Mesenchymal stem cell (in vitro differentiated cells and primary cell): Measurements from ENCODE around the gene CRACR2A.

Experiments
- DNase-seq: peaks from one replicate; pipeline ENCODE4 v3.0.0-alpha.2; 2013
- H2AFZ ChIP-seq: one replicate; pipeline ENCODE4 v1.6.1; 2013; ENCODE audit warnings: low read depth, mild to moderate bottlenecking, control low read depth, inconsistent platforms, low read length, moderate library complexity
- H2AK5ac ChIP-seq: 2 replicates; pipeline ENCODE4 v1.6.1; 2013; ENCODE audit warnings: low read length, moderate library complexity, mild to moderate bottlenecking, inconsistent platforms; ENCODE audit not compliant: severe bottlenecking
- H2BK120ac ChIP-seq: one replicate; pipeline ENCODE4 v1.6.1; 2013; ENCODE audit warnings: low read depth, mild to moderate bottlenecking, inconsistent platforms, low read length, moderate library complexity
- H2BK12ac ChIP-seq, 2 experiments: one replicate each; pipeline ENCODE4 v1.6.1; 2013; ENCODE audit warnings: inconsistent platforms in 2 of 2, low read length in 2 of 2, mild to moderate bottlenecking in 2 of 2, moderate library complexity in 2 of 2, control low read depth in 1 of 2
- H2BK15ac ChIP-seq: one replicate; pipeline ENCODE4 v1.6.1; 2013; ENCODE audit warnings: mild to moderate bottlenecking, low read depth, inconsistent platforms; ENCODE audit not compliant: poor library complexity, severe bottlenecking
- H2BK5ac ChIP-seq: 2 replicates; pipeline ENCODE4 v1.6.1; 2013; ENCODE audit warnings: low read depth, mild to moderate bottlenecking, low read length, control low read depth, inconsistent platforms; ENCODE audit not compliant: poor library complexity, severe bottlenecking
- H3K14ac ChIP-seq, 2 experiments: one replicate each; pipeline ENCODE4 v1.6.1; 2013; ENCODE audit warnings: inconsistent platforms in 2 of 2, low read length in 2 of 2, control low read depth in 1 of 2, mild to moderate bottlenecking in 1 of 2, moderate library complexity in 1 of 2
- H3K18ac ChIP-seq, 2 experiments: one replicate each; pipeline ENCODE4 v1.6.1; 2013; ENCODE audit warnings: inconsistent platforms in 2 of 2, low read length in 2 of 2, control low read depth in 1 of 2, low read depth in 1 of 2, mild to moderate bottlenecking in 1 of 2
- H3K23ac ChIP-seq, 2 experiments: one replicate each; pipeline ENCODE4 v1.6.1; 2013; ENCODE audit warnings: inconsistent platforms in 2 of 2, low read length in 2 of 2, mild to moderate bottlenecking in 2 of 2, moderate library complexity in 2 of 2, control low read depth in 1 of 2
- H3K27ac ChIP-seq: 2 replicates; pipeline ENCODE4 v1.5.1; 2013; ENCODE audit warnings: mild to moderate bottlenecking, moderate library complexity, low read length, control low read depth, inconsistent platforms; ENCODE audit not compliant: poor library complexity, severe bottlenecking
- H3K27me3 ChIP-seq, 2 experiments: 2 replicates each; pipeline versions ENCODE4 v1.6.1 to v1.7.0; 2013; ENCODE audit warnings: low read length in 2 of 2, mild to moderate bottlenecking in 2 of 2, moderate library complexity in 2 of 2, control low read depth in 1 of 2, inconsistent platforms in 1 of 2; ENCODE audit not compliant: control insufficient read depth in 1 of 2, insufficient read depth in 1 of 2
- H3K36me3 ChIP-seq, 2 experiments: 2 replicates each; pipeline versions ENCODE4 v1.6.1 to v1.7.0; 2013; ENCODE audit warnings: low read length in 2 of 2, control low read depth in 1 of 2, inconsistent platforms in 1 of 2, low read depth in 1 of 2, mild to moderate bottlenecking in 1 of 2; ENCODE audit not compliant: insufficient read depth in 2 of 2, control insufficient read depth in 1 of 2
- H3K4ac ChIP-seq, 2 experiments: one replicate each; pipeline ENCODE4 v1.6.1; 2013; ENCODE audit warnings: inconsistent platforms in 2 of 2, low read length in 2 of 2, mild to moderate bottlenecking in 2 of 2, moderate library complexity in 2 of 2, control low read depth in 1 of 2, low read depth in 1 of 2
- H3K4me1 ChIP-seq: 2 replicates; pipeline ENCODE4 v1.6.1; 2013; ENCODE audit warnings: low read depth, low read length, control low read depth; ENCODE audit not compliant: control insufficient read depth, insufficient read depth
- H3K4me2 ChIP-seq: 2 replicates; pipeline ENCODE4 v1.6.1; 2013; ENCODE audit warnings: low read length, mild to moderate bottlenecking, inconsistent platforms; ENCODE audit not compliant: poor library complexity, severe bottlenecking
- H3K4me3 ChIP-seq, 2 experiments: 2 replicates each; pipeline versions ENCODE4 v1.5.1 to v1.7.0; 2013; ENCODE audit warnings: low read length in 2 of 2, mild to moderate bottlenecking in 2 of 2, control low read depth in 1 of 2, low read depth in 1 of 2; ENCODE audit not compliant: insufficient read depth in 1 of 2
- H3K79me1 ChIP-seq: replicated peaks from 2 replicates; pipeline ENCODE4 v1.6.1; 2013; ENCODE audit warnings: mild to moderate bottlenecking, control low read depth, low read length, inconsistent platforms; ENCODE audit not compliant: poor library complexity, severe bottlenecking
- H3K9ac ChIP-seq: 2 replicates; pipeline ENCODE4 v1.7.0; 2013; ENCODE audit warnings: mild to moderate bottlenecking, low read length, moderate library complexity
- H3K9me3 ChIP-seq: 2 replicates; pipeline ENCODE4 v1.7.0; 2013; ENCODE audit warnings: mild to moderate bottlenecking, low read length; ENCODE audit not compliant: control insufficient read depth
- H4K8ac ChIP-seq: one replicate; pipeline ENCODE4 v1.6.1; 2013; ENCODE audit warnings: inconsistent platforms, mild to moderate bottlenecking, low read length, moderate library complexity
- H4K91ac ChIP-seq: one replicate; pipeline ENCODE4 v1.6.1; 2013; ENCODE audit warnings: mild to moderate bottlenecking, low read length, inconsistent platforms
- WGBS: methylation state at CpG from one replicate; pipeline ENCODE4 v1.1.7; 2013; ENCODE audit warnings: mixed read lengths; 5-methylcytosine and 5-hydroxymethylcytosine counted together

CRACR2A gene

GRCh38 chr12:3622822-3623690, 129.9 kb downstream of the CRACR2A start:
- Histone ChIP-seq H3K4ac (no peak overlapping the region), H3K9me3 (no peaks in the 10 kb centered on the region), H2AK5ac (no peak overlapping the region), H2BK5ac (no peak overlapping the region), H3K14ac (no peak overlapping the region), H2BK120ac (no peak overlapping the region), H2BK12ac (no peak overlapping the region), H3K4me1 (no peaks in the 10 kb centered on the region), H3K27ac (no peak overlapping the region), H3K23ac (no peak overlapping the region), H3K36me3 (peaks cover 0 to 9% of the 10 kb centered on the region in 2 experiments), H3K27me3 (no peaks in the 10 kb centered on the region), H2BK15ac (no peak overlapping the region), H4K91ac (no peak overlapping the region), H2AFZ (no peak overlapping the region), H3K18ac (no peak overlapping the region), H3K9ac (no peak overlapping the region), H4K8ac (no peak overlapping the region), H3K4me3 (no peak overlapping the region), H3K4me2 (no peak overlapping the region), H3K79me1 (no peaks in the 10 kb centered on the region)
- no peak for DNase-seq
- 89% methylated on average over 18 of the region's 18 CpGs for WGBS

- Histone ChIP-seq H3K14ac (no peak overlapping the region), H2BK120ac (no peak overlapping the region), H3K79me1 (no peaks in the 10 kb centered on the region), H3K4ac (no peak overlapping the region), H3K18ac (no peak overlapping the region), H4K91ac (no peak overlapping the region), H3K23ac (no peak overlapping the region), H2BK15ac (no peak overlapping the region), H3K9me3 (no peaks in the 10 kb centered on the region), H4K8ac (no peak overlapping the region), H2AFZ (no peak overlapping the region), H3K27ac (no peak overlapping the region), H2AK5ac (no peak overlapping the region), H3K4me1 (no peaks in the 10 kb centered on the region), H3K4me3 (no peak overlapping the region), H3K9ac (no peak overlapping the region), H2BK5ac (no peak overlapping the region), H3K27me3 (no peaks in the 10 kb centered on the region), H3K36me3 (peaks cover 0 to 9% of the 10 kb centered on the region in 2 experiments), H3K4me2 (no peak overlapping the region), H2BK12ac (no peak overlapping the region)
- WGBS = 100% methylated on average over 2 of the region's 2 CpGs
- DNase-seq = no peak
These were observed 130.7 kb downstream of the CRACR2A start for GRCh38 chr12:3622021-3622821.

- H3K27ac ChIP-seq = no peak overlapping the region
- 90% methylated on average over 7 of the region's 7 CpGs for WGBS
- H2BK120ac ChIP-seq = no peak overlapping the region
- no peak overlapping the region for H4K91ac ChIP-seq
- no peaks in the 10 kb centered on the region for H3K27me3 ChIP-seq
- DNase-seq = no peak
- H3K36me3 ChIP-seq = peaks cover 0 to under 1% of the 10 kb centered on the region in 2 experiments
- H3K4me3 ChIP-seq = no peak overlapping the region
- H3K4me1 ChIP-seq = no peaks in the 10 kb centered on the region
- no peak overlapping the region for H2BK15ac ChIP-seq
- H3K4ac ChIP-seq = no peak overlapping the region
- no peak overlapping the region for H3K18ac ChIP-seq
- H4K8ac ChIP-seq = no peak overlapping the region
- H3K4me2 ChIP-seq = no peak overlapping the region
- no peak overlapping the region for H3K9ac ChIP-seq
- no peak overlapping the region for H2AFZ ChIP-seq
- H2AK5ac ChIP-seq = no peak overlapping the region
- no peaks in the 10 kb centered on the region for H3K9me3 ChIP-seq
- no peak overlapping the region for H2BK5ac ChIP-seq
- H3K14ac ChIP-seq = no peak overlapping the region
- H2BK12ac ChIP-seq = no peak overlapping the region
- no peaks in the 10 kb centered on the region for H3K79me1 ChIP-seq
- H3K23ac ChIP-seq = no peak overlapping the region
These were observed 132.1 kb downstream of the CRACR2A start for GRCh38 chr12:3620856-3621255.

GRCh38 chr12:3617565-3617964, 135.3 kb downstream of the CRACR2A start:
- H3K4ac ChIP-seq = no peak overlapping the region
- no peak overlapping the region for H4K91ac ChIP-seq
- no peak overlapping the region for H3K14ac ChIP-seq
- H3K9ac ChIP-seq = no peak overlapping the region
- no peak overlapping the region for H2BK120ac ChIP-seq
- H3K27ac ChIP-seq = no peak overlapping the region
- no peak overlapping the region for H3K4me2 ChIP-seq
- peaks cover 0 to 13% of the 10 kb centered on the region in 2 experiments for H3K36me3 ChIP-seq
- H2BK5ac ChIP-seq = no peak overlapping the region
- H3K9me3 ChIP-seq = no peaks in the 10 kb centered on the region
- no peak overlapping the region for H3K4me3 ChIP-seq
- no peaks in the 10 kb centered on the region for H3K27me3 ChIP-seq
- H2BK15ac ChIP-seq = no peak overlapping the region
- H3K79me1 ChIP-seq = no peaks in the 10 kb centered on the region
- H2AK5ac ChIP-seq = no peak overlapping the region
- H2BK12ac ChIP-seq = no peak overlapping the region
- H3K23ac ChIP-seq = no peak overlapping the region
- 85% methylated on average over 3 of the region's 4 CpGs for WGBS
- no peak overlapping the region for H2AFZ ChIP-seq
- DNase-seq = no peak
- no peak overlapping the region for H3K18ac ChIP-seq
- H4K8ac ChIP-seq = no peak overlapping the region
- H3K4me1 ChIP-seq = no peaks in the 10 kb centered on the region
